GM12878 (cell line): Measurements from ENCODE around the gene C1orf50.

Source experiments
- CTCF ChIP-seq, 3 experiments: IDR thresholded peaks in 2 of 3; conservative IDR thresholded peaks in 1 of 3; 2 replicates each; pipeline ENCODE4 v1.5.1; 2011; ENCODE audit warnings: low read depth in 3 of 3, low read length in 3 of 3, mild to moderate bottlenecking in 3 of 3, control low read depth in 2 of 3, moderate library complexity in 2 of 3, inconsistent platforms in 1 of 3, mixed read lengths in 1 of 3; ENCODE audit not compliant: control insufficient read depth in 2 of 3, insufficient read depth in 1 of 3; ENCODE audit errors: extremely low read depth in 1 of 3
- E4F1 ChIP-seq: fragments of 450-650 bp; IDR thresholded peaks from 2 replicates; pipeline ENCODE4 v1.6.1; 2018; ENCODE audit warnings: borderline replicate concordance, mild to moderate bottlenecking; ENCODE audit not compliant: partially characterized antibody
- EGR1 ChIP-seq, 2 experiments: IDR thresholded peaks; 1 replicate in 1 of 2; 2 replicates in 1 of 2; pipeline ENCODE4 v1.6.1; 2011 to 2012; ENCODE audit warnings: low read depth in 2 of 2, low read length in 2 of 2, borderline replicate concordance in 1 of 2, mild to moderate bottlenecking in 1 of 2, moderate library complexity in 1 of 2
- MAX ChIP-seq: IDR thresholded peaks from 2 replicates; pipeline ENCODE4 v1.6.1; 2012; ENCODE audit warnings: low read depth, low read length, improper control_type of control experiment

GRCh38 chr1:42824481-42825035 lies 57.5 kb downstream of the C1orf50 start:
- TF ChIP-seq E4F1, result no peak
- no peak for TF ChIP-seq MAX
- TF ChIP-seq CTCF (IDR thresholded peaks at IDR 0.05 in 2 of 3, conservative IDR thresholded peaks at IDR 0.05 in 1 of 3; ENCODE audit: control insufficient read depth in 2 of 3, extremely low read depth in 1 of 3, insufficient read depth in 1 of 3, low read depth in 3 of 3, low read length in 3 of 3), result no peak
- no peak for TF ChIP-seq EGR1 (IDR thresholded peaks at IDR 0.05; ENCODE audit: borderline replicate concordance in 1 of 2, low read depth in 2 of 2, low read length in 2 of 2)
